BLaER1 treated with 17β-estradiol and CSF1 and Interleukin-3, amounts not matched to agents 10 nM and 100 nM (cell line): ENCODE measurements around the gene ATF2.

Experiments used
- H3K27ac ChIP-seq, 11 experiments: shearing (Covaris generic); formaldehyde crosslinking; 2 replicates each; pipeline ENCODE4 v1.8.1; 2022
- H3K27me3 ChIP-seq, 11 experiments: shearing (Covaris generic); formaldehyde crosslinking; 2 replicates each; pipeline ENCODE4 v1.8.1; 2022
- H3K36me3 ChIP-seq, 11 experiments: shearing (Covaris generic); formaldehyde crosslinking; 2 replicates each; pipeline ENCODE4 v1.8.1; 2022
- H3K4me1 ChIP-seq, 10 experiments: shearing (Covaris generic); formaldehyde crosslinking; 2 replicates each; pipeline ENCODE4 v1.8.1; 2022
- H3K4me2 ChIP-seq, 11 experiments: shearing (Covaris generic); formaldehyde crosslinking; 2 replicates each; pipeline ENCODE4 v1.8.1; 2022
- H3K4me3 ChIP-seq, 10 experiments: shearing (Covaris generic); formaldehyde crosslinking; 2 replicates each; pipeline ENCODE4 v1.8.1; 2022
- H3K9ac ChIP-seq, 11 experiments: shearing (Covaris generic); formaldehyde crosslinking; 2 replicates each; pipeline ENCODE4 v1.8.1; 2022
- H3K9me3 ChIP-seq, 11 experiments: shearing (Covaris generic); formaldehyde crosslinking; replicated peaks in 1 of 11; 2 replicates each; pipeline ENCODE4 v1.8.1; 2022
- H4K20me1 ChIP-seq, 11 experiments: shearing (Covaris generic); formaldehyde crosslinking; 2 replicates each; pipeline ENCODE4 v1.8.1; 2022
- Cebpa-rat ChIP-seq, 11 experiments: shearing (Covaris generic); IDR thresholded peaks; 2 replicates each; pipeline ENCODE4 v1.8.1; 2022

ATF2 gene

GRCh38 chr2:175062787-175063585 is 105.0 kb downstream of the ATF2 start:
- Histone ChIP-seq H3K27ac (no peak overlapping the region), H3K4me2 (peak overlapping the region in 1 of 11 experiments; percentile 8; a peak in 1 of 22 replicates), H4K20me1 (no peaks in the 10 kb centered on the region), H3K27me3 (no peaks in the 10 kb centered on the region), H3K9me3 (peaks cover 0 to 35% (median 25%) of the 10 kb centered on the region in 11 experiments; a peak in 17 of 22 replicates), H3K4me3 (no peak overlapping the region), H3K4me1 (peaks cover 0 to 21% (median 0%) of the 10 kb centered on the region in 10 experiments; a peak in 4 of 20 replicates), H3K36me3 (peaks cover 49 to 84% (median 64%) of the 10 kb centered on the region in 11 experiments), H3K9ac (no peak overlapping the region)
- TF ChIP-seq Cebpa-rat (IDR thresholded peaks at IDR 0.05) = no peak

- Histone ChIP-seq H3K27ac (no peak overlapping the region), H3K27me3 (no peaks in the 10 kb centered on the region), H3K4me3 (no peak overlapping the region), H3K4me1 (peaks cover 0 to 12% (median 0%) of the 10 kb centered on the region in 10 experiments; a peak in 4 of 20 replicates), H3K9me3 (no peaks in the 10 kb centered on the region; a peak in 1 of 22 replicates), H3K9ac (no peak overlapping the region), H4K20me1 (no peaks in the 10 kb centered on the region), H3K36me3 (peaks cover 4 to 36% (median 19%) of the 10 kb centered on the region in 11 experiments; a peak in 16 of 22 replicates), H3K4me2 (no peak overlapping the region)
- TF ChIP-seq Cebpa-rat (IDR thresholded peaks at IDR 0.05) = no peak
These were observed 110.8 kb downstream of the ATF2 start for GRCh38 chr2:175057078-175057685.

- Histone ChIP-seq H3K4me2 (no peak overlapping the region), H3K36me3 (peaks cover 6 to 46% (median 22%) of the 10 kb centered on the region in 11 experiments; a peak in 18 of 22 replicates), H4K20me1 (no peaks in the 10 kb centered on the region), H3K4me1 (peaks cover 0 to under 1% (median 0%) of the 10 kb centered on the region in 10 experiments; a peak in 1 of 20 replicates), H3K9me3 (peaks cover 0 to 3% (median under 1%) of the 10 kb centered on the region in 11 experiments; a peak in 7 of 22 replicates), H3K4me3 (no peak overlapping the region), H3K27ac (no peak overlapping the region), H3K9ac (no peak overlapping the region), H3K27me3 (no peaks in the 10 kb centered on the region)
- TF ChIP-seq Cebpa-rat (IDR thresholded peaks at IDR 0.05) = no peak
These were observed 112.0 kb downstream of the ATF2 start for GRCh38 chr2:175055993-175056392.

GRCh38 chr2:175054340-175054739 is 113.7 kb downstream of the ATF2 start:
- Histone ChIP-seq H3K36me3 (peaks cover 5 to 45% (median 21%) of the 10 kb centered on the region in 11 experiments; a peak in 17 of 22 replicates), H3K9me3 (peaks cover 4 to 16% (median 11%) of the 10 kb centered on the region in 11 experiments; a peak in 20 of 22 replicates), H3K9ac (no peak overlapping the region), H3K4me2 (no peak overlapping the region), H4K20me1 (no peaks in the 10 kb centered on the region), H3K27ac (no peak overlapping the region), H3K27me3 (no peaks in the 10 kb centered on the region), H3K4me3 (no peak overlapping the region), H3K4me1 (peaks cover 0 to 3% (median 1%) of the 10 kb centered on the region in 10 experiments; a peak in 13 of 20 replicates)
- TF ChIP-seq Cebpa-rat (IDR thresholded peaks at IDR 0.05) = no peak

- Histone ChIP-seq H3K27me3 (no peaks in the 10 kb centered on the region), H3K4me3 (no peak overlapping the region), H3K4me1 (peaks cover 13 to 18% (median 16%) of the 10 kb centered on the region in 10 experiments), H3K9ac (no peak overlapping the region), H4K20me1 (no peaks in the 10 kb centered on the region), H3K27ac (peak overlapping the region in 2 of 11 experiments; percentile 54 to 65; a peak in 2 of 22 replicates), H3K4me2 (peak overlapping the region in 3 of 11 experiments; percentile 43 to 71 (median 59); a peak in 4 of 22 replicates), H3K36me3 (peaks cover 0 to 25% (median 9%) of the 10 kb centered on the region in 11 experiments; a peak in 9 of 22 replicates), H3K9me3 (peaks cover 10 to 25% (median 20%) of the 10 kb centered on the region in 11 experiments; a peak in 20 of 22 replicates)
- no peak for TF ChIP-seq Cebpa-rat (IDR thresholded peaks at IDR 0.05)
These were observed 118.3 kb downstream of the ATF2 start for GRCh38 chr2:175049661-175050060.

GRCh38 chr2:175048275-175048674 is 119.7 kb downstream of the ATF2 start:
- no peak for TF ChIP-seq Cebpa-rat (IDR thresholded peaks at IDR 0.05)
- Histone ChIP-seq H3K9ac (peak overlapping the region in 1 of 11 experiments; percentile 12; a peak in 1 of 22 replicates), H3K4me3 (0 out of 20 replicates have a peak overlapping the region, but pooled peaks of 1 of the 10 experiments have one; percentile 1), H3K36me3 (peaks cover 0 to 25% (median 9%) of the 10 kb centered on the region in 11 experiments; a peak in 9 of 22 replicates), H3K4me2 (peak overlapping the region; percentile 27 to 72 (median 52); a peak in 17 of 22 replicates), H3K27ac (peak overlapping the region in 6 of 11 experiments; percentile 1 to 65 (median 50); a peak in 13 of 22 replicates), H4K20me1 (no peaks in the 10 kb centered on the region), H3K9me3 (peaks cover 10 to 25% (median 20%) of the 10 kb centered on the region in 11 experiments; a peak in 20 of 22 replicates), H3K27me3 (no peaks in the 10 kb centered on the region), H3K4me1 (peaks cover 14 to 27% (median 22%) of the 10 kb centered on the region in 10 experiments)

GRCh38 chr2:175039490-175039889 is 128.5 kb downstream of the ATF2 start:
- H4K20me1 ChIP-seq = no peaks in the 10 kb centered on the region
- TF ChIP-seq Cebpa-rat (IDR thresholded peaks at IDR 0.05) = no peak
- no peaks in the 10 kb centered on the region for H3K36me3 ChIP-seq
- H3K27ac ChIP-seq = no peak overlapping the region
- H3K4me1 ChIP-seq = peaks cover 0 to 32% (median 7%) of the 10 kb centered on the region in 10 experiments; a peak in 12 of 20 replicates
- H3K4me2 ChIP-seq = no peak overlapping the region
- H3K9ac ChIP-seq = no peak overlapping the region
- H3K27me3 ChIP-seq = no peaks in the 10 kb centered on the region
- peaks cover 0 to 4% (median 0%) of the 10 kb centered on the region in 11 experiments; a peak in 3 of 22 replicates for H3K9me3 ChIP-seq
- no peak overlapping the region for H3K4me3 ChIP-seq

GRCh38 chr2:175039031-175039430 is 129.0 kb downstream of the ATF2 start:
- H4K20me1 ChIP-seq = no peaks in the 10 kb centered on the region
- TF ChIP-seq Cebpa-rat (IDR thresholded peaks at IDR 0.05) = no peak
- H3K9me3 ChIP-seq = peaks cover 0 to 4% (median 0%) of the 10 kb centered on the region in 11 experiments; a peak in 3 of 22 replicates

More at GRCh38 chr2:175039031-175039430, 129.0 kb downstream of the ATF2 start:
- Histone ChIP-seq H3K9ac (no peak overlapping the region), H3K4me2 (no peak overlapping the region), H3K4me1 (peaks cover 0 to 28% (median 4%) of the 10 kb centered on the region in 10 experiments; a peak in 12 of 20 replicates), H3K36me3 (no peaks in the 10 kb centered on the region), H3K4me3 (no peak overlapping the region), H3K27me3 (no peaks in the 10 kb centered on the region), H3K27ac (no peak overlapping the region)
